COLO829 (cell line): ENCODE results near the gene CFLAR.

Experiments used
- DNase-seq: peaks from one replicate; pipeline ENCODE4 v3.0.0; 2012; ENCODE audit warnings: low spot score

Gene CFLAR

GRCh38 chr2:201218780-201219179 is 102.8 kb downstream of the CFLAR start:
- DNase-seq, result no peak

DNA sequence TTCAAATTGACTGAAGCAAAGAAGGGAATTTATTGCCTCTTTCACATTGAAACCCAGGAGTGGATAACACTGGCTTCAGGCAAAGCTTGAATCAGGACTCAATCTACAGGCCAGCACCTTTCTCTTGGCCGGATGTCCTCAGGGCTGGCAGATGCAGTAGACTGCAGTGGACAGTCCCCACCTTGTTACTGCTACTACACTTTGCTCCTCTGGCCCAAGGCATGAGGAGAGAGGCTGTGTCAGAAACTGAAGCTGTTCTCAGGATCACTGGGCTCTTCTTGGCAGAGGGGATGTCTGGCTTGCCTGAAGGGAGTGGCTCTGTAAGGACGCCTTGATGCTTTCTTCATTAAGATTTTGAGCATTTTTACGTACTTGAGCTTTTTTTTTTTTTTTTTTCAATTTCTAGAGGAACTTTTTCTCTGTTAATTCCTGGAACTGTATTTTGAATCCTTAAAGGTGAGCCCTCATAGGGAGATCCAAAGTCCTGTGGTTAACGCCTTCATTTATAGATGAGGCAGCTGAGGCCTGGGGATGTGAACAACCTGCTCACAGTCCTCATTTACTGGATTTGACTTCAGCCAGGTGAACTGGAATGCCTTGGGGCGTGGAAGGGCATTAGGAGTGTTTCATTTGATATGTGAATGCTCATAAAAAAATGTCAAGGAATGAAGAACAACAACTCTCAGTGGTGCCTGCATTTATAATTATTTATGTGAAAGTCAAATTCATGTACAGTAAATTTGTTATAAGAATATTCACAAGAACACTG is 103.5 kb downstream of the CFLAR start:
- DNase-seq, result no peak

GRCh38 chr2:201220102-201220570 is 104.2 kb downstream of the CFLAR start:
- no peak for DNase-seq

- DNase-seq, result no peak
These were observed 107.4 kb downstream of the CFLAR start for GRCh38 chr2:201223089-201224073.
